Ectodermal cell (in vitro differentiated cells): ENCODE data around the gene CMC2.

Experiments
- H3K27ac ChIP-seq: 2 replicates; pipeline ENCODE4 v1.7.0; 2013; ENCODE audit warnings: mild to moderate bottlenecking, low read depth, low read length; ENCODE audit not compliant: insufficient read depth, poor library complexity, severe bottlenecking
- H3K27me3 ChIP-seq: 2 replicates; pipeline ENCODE4 v1.7.0; 2013; ENCODE audit warnings: mild to moderate bottlenecking, low read length; ENCODE audit not compliant: insufficient read depth, control insufficient read depth, poor library complexity, severe bottlenecking
- H3K36me3 ChIP-seq: one replicate; pipeline ENCODE4 v1.7.0; 2013; ENCODE audit warnings: low read length; ENCODE audit not compliant: control insufficient read depth, insufficient read depth
- H3K4me1 ChIP-seq: one replicate; pipeline ENCODE4 v1.7.0; 2013; ENCODE audit warnings: low read length; ENCODE audit not compliant: control insufficient read depth, insufficient read depth
- H3K4me3 ChIP-seq: 2 replicates; pipeline ENCODE4 v1.7.0; 2013; ENCODE audit warnings: low read depth, low read length, control low read depth; ENCODE audit not compliant: insufficient read depth
- H3K9me3 ChIP-seq: 2 replicates; pipeline ENCODE4 v1.7.0; 2013; ENCODE audit warnings: mild to moderate bottlenecking, low read length, moderate library complexity; ENCODE audit not compliant: control insufficient read depth
- WGBS, 2 experiments: methylation state at CpG; one replicate each; pipeline ENCODE4 v1.1.7; 2013; ENCODE audit warnings: missing lambda C conversion rate in 2 of 2; 5-methylcytosine and 5-hydroxymethylcytosine counted together

The CMC2 gene

GRCh38 chr16:80992676-80993293 is 13.9 kb downstream of the CMC2 start:
- no peaks in the 10 kb centered on the region for H3K9me3 ChIP-seq
- no peaks in the 10 kb centered on the region for H3K27me3 ChIP-seq
- H3K4me3 ChIP-seq, result no peak overlapping the region
- 45 to 67% methylated on average over 2 to 3 of the region's 3 CpGs for WGBS, 2 experiments
- no peaks in the 10 kb centered on the region for H3K4me1 ChIP-seq
- no peaks in the 10 kb centered on the region for H3K36me3 ChIP-seq
- no peak overlapping the region for H3K27ac ChIP-seq

GRCh38 chr16:80991792-80992430 is 14.8 kb downstream of the CMC2 start:
- H3K27ac ChIP-seq, result no peak overlapping the region
- H3K4me1 ChIP-seq, result no peaks in the 10 kb centered on the region
- 58 to 96% methylated on average over 3 to 5 of the region's 6 CpGs for WGBS, 2 experiments
- H3K36me3 ChIP-seq, result no peaks in the 10 kb centered on the region
- H3K9me3 ChIP-seq, result no peaks in the 10 kb centered on the region
- no peaks in the 10 kb centered on the region for H3K27me3 ChIP-seq
- no peak overlapping the region for H3K4me3 ChIP-seq

- Histone ChIP-seq H3K36me3 (no peaks in the 10 kb centered on the region), H3K27me3 (no peaks in the 10 kb centered on the region), H3K9me3 (no peaks in the 10 kb centered on the region), H3K4me3 (no peak overlapping the region), H3K4me1 (no peaks in the 10 kb centered on the region), H3K27ac (no peak overlapping the region)
- 90 to 95% methylated on average over 2 of the region's 2 CpGs for WGBS, 2 experiments
Measured at GRCh38 chr16:80990978-80991377, 15.7 kb downstream of the CMC2 start.

- 88 to 92% methylated on average over 3 of the region's 3 CpGs for WGBS, 2 experiments
- no peaks in the 10 kb centered on the region for H3K9me3 ChIP-seq
- H3K27me3 ChIP-seq, result no peaks in the 10 kb centered on the region
- H3K27ac ChIP-seq, result no peak overlapping the region
- no peaks in the 10 kb centered on the region for H3K4me1 ChIP-seq
- H3K4me3 ChIP-seq, result no peak overlapping the region
- H3K36me3 ChIP-seq, result no peaks in the 10 kb centered on the region
Measured at GRCh38 chr16:80990577-80990976, 16.1 kb downstream of the CMC2 start.

GRCh38 chr16:80989801-80990200 is 16.9 kb downstream of the CMC2 start:
- no peaks in the 10 kb centered on the region for H3K36me3 ChIP-seq
- H3K4me1 ChIP-seq, result no peaks in the 10 kb centered on the region
- H3K27me3 ChIP-seq, result no peaks in the 10 kb centered on the region
- WGBS, 2 experiments, result 93 to 100% methylated on average over 1 of the region's 2 CpGs
- H3K9me3 ChIP-seq, result no peaks in the 10 kb centered on the region
- no peak overlapping the region for H3K27ac ChIP-seq
- H3K4me3 ChIP-seq, result no peak overlapping the region

GRCh38 chr16:80988756-80989155 is 17.9 kb downstream of the CMC2 start:
- Histone ChIP-seq H3K4me3 (no peak overlapping the region), H3K27ac (no peak overlapping the region), H3K9me3 (no peaks in the 10 kb centered on the region), H3K36me3 (no peaks in the 10 kb centered on the region), H3K27me3 (no peaks in the 10 kb centered on the region), H3K4me1 (no peaks in the 10 kb centered on the region)
- 75 to 77% methylated on average over 7 of the region's 7 CpGs for WGBS, 2 experiments

- no peaks in the 10 kb centered on the region for H3K4me1 ChIP-seq
- no peaks in the 10 kb centered on the region for H3K36me3 ChIP-seq
- H3K4me3 ChIP-seq, result no peak overlapping the region
- no peak overlapping the region for H3K27ac ChIP-seq
- WGBS, 2 experiments, result 86 to 91% methylated on average over 2 of the region's 2 CpGs
- H3K27me3 ChIP-seq, result no peaks in the 10 kb centered on the region
- no peaks in the 10 kb centered on the region for H3K9me3 ChIP-seq
Measured at GRCh38 chr16:80986557-80986956, 20.1 kb downstream of the CMC2 start.

- no peaks in the 10 kb centered on the region for H3K9me3 ChIP-seq
- H3K4me1 ChIP-seq, result no peaks in the 10 kb centered on the region
- no peak overlapping the region for H3K4me3 ChIP-seq
- no peaks in the 10 kb centered on the region for H3K27me3 ChIP-seq
- H3K36me3 ChIP-seq, result no peaks in the 10 kb centered on the region
- WGBS, 2 experiments, result 73 to 74% methylated on average over 2 of the region's 2 CpGs
- no peak overlapping the region for H3K27ac ChIP-seq
Measured at GRCh38 chr16:80985611-80986010, 21.1 kb downstream of the CMC2 start.

- no peaks in the 10 kb centered on the region for H3K36me3 ChIP-seq
- WGBS, 2 experiments, result 91 to 98% methylated on average over 6 of the region's 6 CpGs
- H3K9me3 ChIP-seq, result no peaks in the 10 kb centered on the region
- no peaks in the 10 kb centered on the region for H3K27me3 ChIP-seq
- no peaks in the 10 kb centered on the region for H3K4me1 ChIP-seq
- H3K27ac ChIP-seq, result no peak overlapping the region
- H3K4me3 ChIP-seq, result no peak overlapping the region
Measured at GRCh38 chr16:80984124-80984892, 22.4 kb downstream of the CMC2 start.

- 72% methylated on average over 4 of the region's 4 CpGs for WGBS, 2 experiments
- no peaks in the 10 kb centered on the region for H3K36me3 ChIP-seq
- no peak overlapping the region for H3K27ac ChIP-seq
Measured at GRCh38 chr16:80982646-80983045, 24.0 kb downstream of the CMC2 start.

More at GRCh38 chr16:80982646-80983045, 24.0 kb downstream of the CMC2 start:
- H3K9me3 ChIP-seq, result no peaks in the 10 kb centered on the region
- H3K4me1 ChIP-seq, result no peaks in the 10 kb centered on the region
- H3K27me3 ChIP-seq, result no peaks in the 10 kb centered on the region
- no peak overlapping the region for H3K4me3 ChIP-seq
